Motor neuron (in vitro differentiated cells): ENCODE data around the gene PCSK2. TPM values are rescaled to one million over a fixed set of nuclear protein-coding genes. Genes with fewer than 3 reads are reported as not detected.

Experiments used
- ATAC-seq, 8 experiments: fragments of 200-7000 bp; cut with Tn5 transposase; replicated peaks in 6 of 8; 2 replicates each; pipeline ENCODE4 v1.8.0; 2021; ENCODE audit warnings: mild to moderate bottlenecking in 8 of 8, moderate library complexity in 8 of 8
- H3K27ac ChIP-seq, 2 donors: fragments of 250-450 bp; sonication (Bioruptor Pico); 2 replicates each; pipeline ENCODE4 v1.9.0; 2021; ENCODE audit warnings: antibody characterized with exemption in 2 of 2, mild to moderate bottlenecking in 2 of 2, moderate library complexity in 1 of 2
- H3K4me1 ChIP-seq, 2 donors: fragments of 250-450 bp; sonication (Bioruptor Pico); replicated peaks in 1 of 2; 2 replicates each; pipeline ENCODE4 v1.6.1; 2021; ENCODE audit warnings: antibody characterized with exemption in 2 of 2, mild to moderate bottlenecking in 2 of 2, moderate library complexity in 1 of 2
- H3K4me3 ChIP-seq, 5 donors: fragments of 250-450 bp; sonication (Bioruptor Pico); 2 replicates each; pipeline ENCODE4 v1.9.0; 2021; ENCODE audit warnings: antibody characterized with exemption in 5 of 5, mild to moderate bottlenecking in 5 of 5, moderate library complexity in 4 of 5
- WGBS, 10 experiments: fragments of 450-650 bp; shearing (Covaris generic); methylation state at CpG; one replicate each; pipeline ENCODE4 v1.0.0; 2022; 5-methylcytosine and 5-hydroxymethylcytosine counted together
- in situ Hi-C, 9 experiments: fragments of 400-800 bp; cut with MboI; loops; one replicate each; pipeline ENCODE4 v1.15.0; 2021; ENCODE audit warnings: low sequenced_read_pairs in 9 of 9, low pct_unique_long_range_greater_than_20kb in 2 of 9; ENCODE audit not compliant: unreplicated experiment in 9 of 9
- total RNA-seq, 8 experiments: library from RNA; unstranded; fragments of 300-600 nt; gene quantifications; 2 replicates each; pipeline versions ENCODE4 v1.2.3 to v1.2.4, GENCODE V29; 2022

PCSK2 gene
- total RNA-seq, 8 experiments from 2014 or later = 0.21 to 27.0 (median 7.1) TPM; not detected in 1

GRCh38 chr20:17446171-17446570 is 219.3 kb downstream of the PCSK2 start:
- Histone ChIP-seq H3K4me1 (no peaks in the 10 kb centered on the region), H3K27ac (no peak overlapping the region), H3K4me3 (no peak overlapping the region)
- in situ Hi-C loops = loop anchor here in 4 of 9 experiments (10.0 to 25.0 kb wide), 2 partner anchors 634 to 641 kb away; no protein-coding TSS in a partner anchor
- peak in 1 of 8 experiments; percentile 23 for ATAC-seq
- WGBS, 10 experiments = 29 to 92% (median 67%) methylated on average over 1 to 5 of the region's 5 CpGs

GRCh38 chr20:17448071-17448470 is 221.2 kb downstream of the PCSK2 start:
- no peak for ATAC-seq
- in situ Hi-C loops = loop anchor here in 4 of 9 experiments (10.0 to 25.0 kb wide), 2 partner anchors 636 to 643 kb away; no protein-coding TSS in a partner anchor
- 80 to 100% (median 100%) methylated on average over 1 to 2 of the region's 2 CpGs; no CpG with 5 or more reads in 5 of the 10 experiments for WGBS, 10 experiments

GRCh38 chr20:17449031-17449430 is 222.2 kb downstream of the PCSK2 start:
- Histone ChIP-seq H3K4me3 (no peak overlapping the region), H3K27ac (no peak overlapping the region), H3K4me1 (no peaks in the 10 kb centered on the region)
- 80% methylated on average over 1 of the region's 2 CpGs; no CpG with 5 or more reads in 9 of the 10 experiments for WGBS, 10 experiments
- in situ Hi-C loops = loop anchor here in 4 of 9 experiments (10.0 to 25.0 kb wide), 2 partner anchors 637 to 644 kb away; no protein-coding TSS in a partner anchor
- ATAC-seq = peak in 3 of 8 experiments; percentile 38 to 60 (median 47)

More at GRCh38 chr20:17448071-17448470, 221.2 kb downstream of the PCSK2 start:
- Histone ChIP-seq H3K4me3 (no peak overlapping the region), H3K27ac (no peak overlapping the region), H3K4me1 (no peaks in the 10 kb centered on the region)

- WGBS, 10 experiments = 7 to 100% (median 78%) methylated on average over 1 to 2 of the region's 3 CpGs; no CpG with 5 or more reads in 3 of the 10 experiments
- peaks cover 5 to 7% of the 10 kb centered on the region in 2 donors for H3K4me1 ChIP-seq
- in situ Hi-C loops = no loop called here
- no peak for ATAC-seq
- H3K27ac ChIP-seq = no peak overlapping the region
- no peak overlapping the region for H3K4me3 ChIP-seq
Observed at GRCh38 chr20:17452441-17452840, 225.6 kb downstream of the PCSK2 start.

GRCh38 chr20:17453592-17453991 is 226.8 kb downstream of the PCSK2 start:
- in situ Hi-C loops = no loop called here
- WGBS, 10 experiments = 60 to 87% (median 82%) methylated on average over 1 to 9 of the region's 22 CpGs; no CpG with 5 or more reads in 6 of the 10 experiments
- Histone ChIP-seq H3K4me1 (peaks cover 8 to 9% of the 10 kb centered on the region in 2 donors), H3K4me3 (no peak overlapping the region), H3K27ac (no peak overlapping the region)
- ATAC-seq = no peak

- Histone ChIP-seq H3K27ac (no peak overlapping the region), H3K4me3 (no peak overlapping the region), H3K4me1 (peaks cover 8 to 9% of the 10 kb centered on the region in 2 donors)
- WGBS, 10 experiments = 20 to 70% (median 60%) methylated on average over 1 to 3 of the region's 8 CpGs; no CpG with 5 or more reads in 5 of the 10 experiments
- in situ Hi-C loops = no loop called here
- peak in 2 of 8 experiments; percentile 54 to 62 for ATAC-seq
Observed at GRCh38 chr20:17456279-17456678, 229.4 kb downstream of the PCSK2 start.

GRCh38 chr20:17457079-17457478 is 230.2 kb downstream of the PCSK2 start:
- ATAC-seq = peak in 5 of 8 experiments; percentile 68 to 89 (median 75)
- Histone ChIP-seq H3K4me1 (peaks cover 8 to 9% of the 10 kb centered on the region in 2 donors), H3K27ac (no peak overlapping the region), H3K4me3 (no peak overlapping the region)
- in situ Hi-C loops = no loop called here
- WGBS, 10 experiments = 33% methylated on average over 1 of the region's 1 CpG; no CpG with 5 or more reads in 9 of the 10 experiments

GRCh38 chr20:17457588-17458190 is 230.8 kb downstream of the PCSK2 start:
- Histone ChIP-seq H3K4me1 (peaks cover 8 to 9% of the 10 kb centered on the region in 2 donors), H3K4me3 (no peak overlapping the region), H3K27ac (no peak overlapping the region)
- in situ Hi-C loops = no loop called here
- 48 to 100% (median 81%) methylated on average over 1 to 5 of the region's 6 CpGs; no CpG with 5 or more reads in 1 of the 10 experiments for WGBS, 10 experiments
- ATAC-seq = peak in 5 of 8 experiments; percentile 30 to 72 (median 64)

- no peak overlapping the region for H3K4me3 ChIP-seq
- 50 to 100% (median 80%) methylated on average over 2 of the region's 2 CpGs; no CpG with 5 or more reads in 1 of the 10 experiments for WGBS, 10 experiments
- ATAC-seq = peak in 1 of 8 experiments; percentile 33
- in situ Hi-C loops = no loop called here
- peaks cover 8 to 9% of the 10 kb centered on the region in 2 donors for H3K4me1 ChIP-seq
- H3K27ac ChIP-seq = no peak overlapping the region
Observed at GRCh38 chr20:17460119-17460518, 233.3 kb downstream of the PCSK2 start.

GRCh38 chr20:17461941-17462340 is 235.1 kb downstream of the PCSK2 start:
- WGBS, 10 experiments = 5 to 60% (median 49%) methylated on average over 1 to 3 of the region's 3 CpGs; no CpG with 5 or more reads in 6 of the 10 experiments
- H3K4me3 ChIP-seq = no peak overlapping the region
- in situ Hi-C loops = no loop called here
- ATAC-seq = no peak
- H3K4me1 ChIP-seq = peaks cover 6 to 9% of the 10 kb centered on the region in 2 donors
- no peak overlapping the region for H3K27ac ChIP-seq

- WGBS, 10 experiments = 25 to 100% (median 82%) methylated on average over 1 of the region's 1 CpG; no CpG with 5 or more reads in 4 of the 10 experiments
- no peak for ATAC-seq
Observed at GRCh38 chr20:17463711-17464110, 236.9 kb downstream of the PCSK2 start.

GRCh38 chr20:17465236-17465635 is 238.4 kb downstream of the PCSK2 start:
- Histone ChIP-seq H3K4me3 (no peak overlapping the region), H3K4me1 (no peaks in the 10 kb centered on the region), H3K27ac (no peak overlapping the region)
- in situ Hi-C loops = no loop called here
- WGBS, 10 experiments = 80 to 100% (median 86%) methylated on average over 1 to 9 of the region's 10 CpGs; no CpG with 5 or more reads in 4 of the 10 experiments
- no peak for ATAC-seq

More at GRCh38 chr20:17463711-17464110, 236.9 kb downstream of the PCSK2 start:
- Histone ChIP-seq H3K4me3 (no peak overlapping the region), H3K4me1 (no peaks in the 10 kb centered on the region), H3K27ac (no peak overlapping the region)
- in situ Hi-C loops = no loop called here

GRCh38 chr20:17466641-17467040 is 239.8 kb downstream of the PCSK2 start:
- 44 to 100% (median 75%) methylated on average over 1 to 7 of the region's 7 CpGs for WGBS, 10 experiments
- no peak overlapping the region for H3K4me3 ChIP-seq
- no peaks in the 10 kb centered on the region for H3K4me1 ChIP-seq
- H3K27ac ChIP-seq = peak overlapping the region in 1 of 2 donors; percentile 39
- no peak for ATAC-seq
- in situ Hi-C loops = no loop called here
